HEK293T (cell line): ENCODE measurements around the gene ATAD3C.
A peak's percentile ranks its signal among the peaks of the same experiment; 100 is the strongest.
"Not testable (repeated sequence)": the region's sequence is repeated elsewhere in the genome, so short reads cannot be mapped to it uniquely, and the experiment has no call there.

Source experiments
- CTCF ChIA-PET: fragments of 350-600 bp; formaldehyde crosslinking; extraction: SDS; loops from one replicate; lab custom pipeline; 2021; ENCODE audit warnings: antibody characterized with exemption, inconsistent platforms; lab: Yijun Ruan, JAX
- POLR2A ChIA-PET: fragments of 350-600 bp; formaldehyde crosslinking; extraction: SDS; loops from one replicate; lab custom pipeline; 2020; ENCODE audit warnings: antibody characterized with exemption, inconsistent platforms; lab: Yijun Ruan, JAX
- DNase-seq: peaks from one replicate; pipeline ENCODE4 v3.0.0; 2012; ENCODE audit warnings: mixed read lengths; ENCODE audit errors: extremely low spot score
- ELF4 ChIP-seq: fragments of 450-650 bp; IDR thresholded peaks from 2 replicates; pipeline ENCODE4 v1.6.1; 2017; ENCODE audit warnings: antibody characterized with exemption
- FOXA1 ChIP-seq: fragments of 450-650 bp; IDR thresholded peaks from 2 replicates; pipeline ENCODE4 v1.6.1; 2016; ENCODE audit warnings: mild to moderate bottlenecking
- FOXK2 ChIP-seq: fragments of 450-650 bp; IDR thresholded peaks from 2 replicates; pipeline ENCODE4 v1.6.1; 2016; ENCODE audit warnings: mild to moderate bottlenecking
- FOXM1 ChIP-seq: fragments of 450-650 bp; IDR thresholded peaks from 2 replicates; pipeline ENCODE4 v1.6.1; 2017; ENCODE audit warnings: mild to moderate bottlenecking, borderline replicate concordance
- HDGF ChIP-seq: fragments of 450-650 bp; IDR thresholded peaks from 2 replicates; pipeline ENCODE4 v1.6.1; 2017; ENCODE audit warnings: antibody characterized with exemption, borderline replicate concordance
- NFRKB ChIP-seq: fragments of 450-650 bp; IDR thresholded peaks from 2 replicates; pipeline ENCODE4 v1.6.1; 2016; ENCODE audit warnings: mild to moderate bottlenecking, moderate library complexity
- SP1 ChIP-seq: fragments of 450-650 bp; IDR thresholded peaks from 2 replicates; pipeline ENCODE4 v1.6.1; 2017
- SUZ12 ChIP-seq: fragments of 450-650 bp; IDR thresholded peaks from 2 replicates; pipeline ENCODE4 v1.6.1; 2016; ENCODE audit warnings: mild to moderate bottlenecking
- ZNF384 ChIP-seq: fragments of 450-650 bp; IDR thresholded peaks from 2 replicates; pipeline ENCODE4 v1.6.1; 2016

ATAD3C gene

GRCh38 chr1:1440262-1441001 is 9.1 kb upstream of the ATAD3C start:
- ChIA-PET POLR2A (interaction anchor here (1.2 to 2.2 kb wide), 3 partner anchors 10 to 41 kb away, joined by 3 to 9 read pairs (median 6); partner anchors contain the start of genes CCNL2 and MRPL20), CTCF (interaction anchor here (0.6 to 2.1 kb wide), 7 partner anchors 9 to 767 kb away, joined by 3 to 13 read pairs (median 5); no protein-coding TSS in a partner anchor)
- TF ChIP-seq HDGF (no peak), SP1 (no peak), ZNF384 (no peak), ELF4 (no peak), FOXK2 (no peak)

GRCh38 chr1:1441002-1441888 is 8.2 kb upstream of the ATAD3C start:
- DNase-seq = peak; percentile 83
- CTCF ChIA-PET = interaction anchor here (0.6 to 2.1 kb wide), 10 partner anchors 10 to 766 kb away, joined by 3 to 13 read pairs (median 4); no protein-coding TSS in a partner anchor
- no peak for TF ChIP-seq ZNF384
- 0 out of 2 replicates have a peak, but pooled peaks have one; percentile 14 for TF ChIP-seq FOXM1
- POLR2A ChIA-PET = interaction anchor here (0.7 to 2.2 kb wide), 4 partner anchors 9 to 42 kb away, joined by 3 to 9 read pairs (median 4); partner anchors contain the start of genes CCNL2 and MRPL20

More at GRCh38 chr1:1440262-1441001, 9.1 kb upstream of the ATAD3C start:
- DNase-seq = no peak

- no peak for TF ChIP-seq SUZ12
- CTCF ChIA-PET = interaction anchor here (1.1 to 2.1 kb wide), 2 partner anchors 11 to 123 kb away, joined by 4 to 13 read pairs; no protein-coding TSS in a partner anchor
- DNase-seq = no peak
- POLR2A ChIA-PET = interaction anchor here (1.2 to 2.2 kb wide), 3 partner anchors 8 to 42 kb away, joined by 3 to 7 read pairs (median 6); partner anchors contain the start of gene MRPL20
Measured at GRCh38 chr1:1442069-1442770, 7.3 kb upstream of the ATAD3C start.

GRCh38 chr1:1446631-1447030 is 2.9 kb upstream of the ATAD3C start:
- DNase-seq, POLR2A ChIA-PET, CTCF ChIA-PET: not testable (repeated sequence)

- CTCF ChIA-PET, DNase-seq: not testable (repeated sequence)
- POLR2A ChIA-PET = interaction anchor here (1.1 to 1.3 kb wide), 2 partner anchors 9 to 43 kb away, joined by 3 read pairs; no protein-coding TSS in a partner anchor
Measured at GRCh38 chr1:1450616-1451015, 1.1 kb downstream of the ATAD3C start.

- DNase-seq = peak; percentile 6
- POLR2A ChIA-PET = no interaction called here
- TF ChIP-seq HDGF (no peak), NFRKB (no peak), ELF4 (no peak)
- CTCF ChIA-PET = no interaction called here
Measured at GRCh38 chr1:1451696-1452364, 2.3 kb downstream of the ATAD3C start.

- POLR2A ChIA-PET, DNase-seq, CTCF ChIA-PET: not testable (repeated sequence)
Measured at GRCh38 chr1:1452365-1452739, 2.9 kb downstream of the ATAD3C start.

- POLR2A ChIA-PET = no interaction called here
- CTCF ChIA-PET = no interaction called here
- TF ChIP-seq FOXA1 = no peak
- DNase-seq = no peak
Measured at GRCh38 chr1:1452882-1453281, 3.4 kb downstream of the ATAD3C start.

GRCh38 chr1:1454286-1455056 is 5.0 kb downstream of the ATAD3C start:
- DNase-seq, CTCF ChIA-PET, POLR2A ChIA-PET: not testable (repeated sequence)
